Choroid plexus epithelial cell (primary cell): ENCODE data around the gene ADCY3.

Source experiments
- DNase-seq: peaks from one replicate; pipeline ENCODE4 v3.0.0-alpha.2; 2010; ENCODE audit warnings: low read depth
- H3K4me3 ChIP-seq: 2 replicates; pipeline ENCODE4 v1.5.1; 2011; ENCODE audit warnings: low read depth, mild to moderate bottlenecking, control low read depth, low read length, moderate library complexity
- TF ChIP-seq, protein P1 (sequence below): conservative IDR thresholded peaks from 2 replicates; pipeline ENCODE4 v1.5.1; 2011; ENCODE audit warnings: low read depth, mild to moderate bottlenecking, control low read depth, inconsistent platforms, low read length, moderate library complexity

ADCY3 gene

DNA sequence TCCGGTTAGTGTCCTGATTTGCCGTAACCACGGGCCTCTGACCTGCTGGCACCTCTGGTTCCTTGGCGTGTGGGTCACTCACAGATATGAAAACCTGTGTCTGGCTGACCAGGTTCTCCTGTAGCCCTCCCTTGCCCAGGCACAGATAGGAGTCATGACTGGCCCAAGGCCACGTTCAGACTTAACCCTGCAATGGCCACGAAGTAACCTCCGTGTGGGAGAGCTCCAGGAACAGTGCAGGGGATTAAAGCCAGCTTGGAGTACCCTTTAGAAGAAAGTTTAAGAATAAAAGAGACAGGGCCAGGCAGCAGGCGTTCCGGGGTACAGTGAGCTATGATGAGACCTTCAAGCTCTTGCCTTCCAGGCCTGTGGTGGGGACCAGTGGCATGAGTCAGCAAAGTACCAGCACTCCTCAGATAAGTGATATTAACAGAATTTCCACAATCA lies 101.3 kb downstream of the ADCY3 start:
- no peak overlapping the region for H3K4me3 ChIP-seq
- DNase-seq, result peak; percentile 62
- TF ChIP-seq, protein P1, sequence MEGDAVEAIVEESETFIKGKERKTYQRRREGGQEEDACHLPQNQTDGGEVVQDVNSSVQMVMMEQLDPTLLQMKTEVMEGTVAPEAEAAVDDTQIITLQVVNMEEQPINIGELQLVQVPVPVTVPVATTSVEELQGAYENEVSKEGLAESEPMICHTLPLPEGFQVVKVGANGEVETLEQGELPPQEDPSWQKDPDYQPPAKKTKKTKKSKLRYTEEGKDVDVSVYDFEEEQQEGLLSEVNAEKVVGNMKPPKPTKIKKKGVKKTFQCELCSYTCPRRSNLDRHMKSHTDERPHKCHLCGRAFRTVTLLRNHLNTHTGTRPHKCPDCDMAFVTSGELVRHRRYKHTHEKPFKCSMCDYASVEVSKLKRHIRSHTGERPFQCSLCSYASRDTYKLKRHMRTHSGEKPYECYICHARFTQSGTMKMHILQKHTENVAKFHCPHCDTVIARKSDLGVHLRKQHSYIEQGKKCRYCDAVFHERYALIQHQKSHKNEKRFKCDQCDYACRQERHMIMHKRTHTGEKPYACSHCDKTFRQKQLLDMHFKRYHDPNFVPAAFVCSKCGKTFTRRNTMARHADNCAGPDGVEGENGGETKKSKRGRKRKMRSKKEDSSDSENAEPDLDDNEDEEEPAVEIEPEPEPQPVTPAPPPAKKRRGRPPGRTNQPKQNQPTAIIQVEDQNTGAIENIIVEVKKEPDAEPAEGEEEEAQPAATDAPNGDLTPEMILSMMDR, result no peak

DNA sequence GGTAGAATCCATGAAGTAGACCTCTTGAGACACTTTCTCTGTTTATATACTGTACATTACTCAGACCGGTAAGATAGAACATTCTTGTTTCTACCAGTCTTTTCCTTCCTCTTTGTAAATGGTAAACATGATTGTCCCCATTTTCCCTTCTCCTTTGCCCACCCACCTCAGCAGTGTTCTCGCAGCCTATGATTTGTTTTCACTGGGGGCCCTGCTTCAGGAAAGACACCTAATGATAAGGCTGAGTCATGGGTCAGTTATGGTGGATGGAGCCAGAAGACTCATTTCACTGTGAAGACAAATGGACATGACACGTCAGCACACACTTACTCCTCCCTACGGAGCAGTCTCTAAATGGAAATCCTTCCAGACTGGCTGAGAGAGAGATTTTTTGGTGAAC lies 103.2 kb downstream of the ADCY3 start:
- TF ChIP-seq, protein P1, result no peak
- DNase-seq, result peak; percentile 89

DNA sequence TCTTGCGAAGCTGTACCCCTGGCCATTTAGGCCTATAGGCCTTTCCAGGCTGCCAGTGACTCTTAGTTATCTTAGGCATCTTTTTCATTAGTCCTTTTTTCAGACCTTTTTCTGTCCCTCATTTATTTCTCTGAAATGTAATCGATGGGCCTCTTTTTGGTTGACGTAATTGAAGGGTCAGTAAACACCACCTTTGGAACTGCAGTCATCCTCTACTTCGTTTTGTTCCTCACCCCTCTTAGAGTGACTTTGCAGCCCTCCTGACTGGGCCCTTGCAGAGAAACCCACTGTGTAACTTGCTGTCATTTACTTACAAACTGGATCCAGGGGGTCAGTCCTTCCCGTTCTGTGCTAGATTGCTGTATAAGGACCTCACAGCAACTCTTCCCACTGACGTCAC lies 103.6 kb downstream of the ADCY3 start:
- H3K4me3 ChIP-seq, result no peak overlapping the region
- TF ChIP-seq, protein P1, result no peak
- DNase-seq, result no peak

More for the DNA sequence above, 103.2 kb downstream of the ADCY3 start:
- no peak overlapping the region for H3K4me3 ChIP-seq

DNA sequence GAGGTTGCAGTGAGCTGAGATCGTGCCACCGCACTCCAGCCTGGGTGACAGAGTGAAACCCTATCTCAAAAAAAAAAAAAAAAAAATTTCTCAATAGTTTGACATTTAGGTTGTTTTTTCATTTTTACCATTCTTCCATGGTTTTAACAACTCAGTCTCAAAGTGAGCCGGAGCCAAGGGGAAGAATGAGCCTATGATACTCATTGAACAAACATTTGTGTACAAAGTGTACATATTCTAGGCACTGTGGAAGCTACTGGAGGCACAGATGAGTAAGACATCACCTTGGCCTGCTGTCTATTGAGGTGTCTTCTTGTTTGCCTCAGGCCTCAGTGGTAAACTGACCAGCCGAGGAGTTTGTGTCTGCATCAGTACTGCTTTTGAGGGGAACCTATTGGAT lies 104.9 kb downstream of the ADCY3 start:
- TF ChIP-seq, protein P1, result no peak
- no peak overlapping the region for H3K4me3 ChIP-seq
- DNase-seq, result no peak

DNA sequence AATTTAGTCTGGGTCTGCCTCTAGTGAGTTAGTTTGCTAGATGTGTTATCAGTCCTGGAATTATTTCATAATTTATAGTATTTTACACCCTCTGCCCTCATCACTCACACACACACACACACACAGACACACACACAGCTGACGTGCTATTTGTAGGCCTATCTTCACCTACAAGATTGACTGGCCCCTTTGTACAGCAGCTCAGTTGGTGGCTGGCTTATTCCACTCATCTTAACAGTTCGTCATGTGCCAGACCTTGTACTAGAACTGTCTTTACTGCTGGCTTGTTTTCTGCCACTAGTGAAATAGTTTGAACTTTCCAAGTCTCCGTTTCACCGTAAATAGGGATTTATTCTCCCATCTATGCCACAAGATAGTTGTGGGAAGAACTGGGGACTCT lies 105.5 kb downstream of the ADCY3 start:
- DNase-seq, result no peak
- H3K4me3 ChIP-seq, result no peak overlapping the region
- TF ChIP-seq, protein P1, result no peak

DNA sequence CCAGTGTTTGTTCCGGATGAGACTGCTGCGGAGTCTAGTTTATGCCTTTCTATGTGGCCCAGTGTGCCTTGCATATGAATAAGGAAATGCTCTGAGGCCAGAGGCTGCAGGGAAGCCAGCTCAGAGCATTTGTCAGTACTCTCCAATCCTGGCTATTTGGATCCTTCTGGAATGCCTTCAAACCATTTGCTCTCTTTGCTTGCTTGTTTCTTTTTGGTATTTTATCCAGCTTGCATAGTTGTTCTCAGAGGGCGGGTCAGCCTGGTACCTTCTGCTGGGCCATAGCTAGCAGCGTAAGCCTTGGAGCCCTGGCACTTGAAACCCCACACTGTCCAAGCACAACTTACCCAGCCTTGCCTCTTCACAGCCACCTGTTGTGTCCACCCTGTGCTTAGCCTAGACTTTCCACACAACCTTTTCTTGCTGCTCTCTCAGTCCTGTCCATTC lies 106.3 kb downstream of the ADCY3 start:
- H3K4me3 ChIP-seq, result no peak overlapping the region
- TF ChIP-seq, protein P1, result no peak
- DNase-seq, result no peak

DNA sequence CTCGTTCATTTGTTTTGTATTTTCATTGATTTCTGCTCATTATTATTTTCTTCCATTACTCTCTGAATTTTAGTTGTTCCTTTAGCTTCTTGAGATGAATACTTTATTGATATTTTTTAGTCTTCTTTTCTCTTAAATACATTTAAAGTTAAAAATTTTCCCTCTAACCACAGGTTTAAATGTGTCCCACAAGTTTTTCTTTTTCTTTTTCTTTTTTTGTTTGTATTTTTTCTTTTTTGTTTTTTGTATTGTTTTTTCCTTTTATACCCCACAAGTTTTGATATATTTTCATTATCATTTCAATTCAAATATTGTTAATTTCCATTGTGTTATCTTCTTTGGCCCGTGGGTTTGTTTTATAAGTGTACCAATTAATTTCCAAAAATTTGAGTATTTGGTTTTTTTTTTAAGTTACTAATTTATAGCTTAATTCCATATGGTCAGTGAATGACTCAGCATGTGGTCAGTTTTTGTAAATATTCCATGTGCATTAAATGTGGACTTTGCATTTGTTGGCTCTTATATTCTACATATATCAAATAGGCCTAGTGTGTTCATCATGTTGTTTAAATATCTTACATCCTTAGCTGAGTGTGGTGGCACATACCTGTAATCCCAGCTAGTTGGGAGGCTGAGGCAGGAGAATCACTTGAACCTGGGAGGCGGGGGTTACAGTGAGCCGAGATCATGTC lies 110.6 kb downstream of the ADCY3 start:
- H3K4me3 ChIP-seq, result no peak overlapping the region
- DNase-seq, result no peak
- TF ChIP-seq, protein P1, result no peak
